ENCODE measurements around the gene PECR.

Gene PECR

DNA sequence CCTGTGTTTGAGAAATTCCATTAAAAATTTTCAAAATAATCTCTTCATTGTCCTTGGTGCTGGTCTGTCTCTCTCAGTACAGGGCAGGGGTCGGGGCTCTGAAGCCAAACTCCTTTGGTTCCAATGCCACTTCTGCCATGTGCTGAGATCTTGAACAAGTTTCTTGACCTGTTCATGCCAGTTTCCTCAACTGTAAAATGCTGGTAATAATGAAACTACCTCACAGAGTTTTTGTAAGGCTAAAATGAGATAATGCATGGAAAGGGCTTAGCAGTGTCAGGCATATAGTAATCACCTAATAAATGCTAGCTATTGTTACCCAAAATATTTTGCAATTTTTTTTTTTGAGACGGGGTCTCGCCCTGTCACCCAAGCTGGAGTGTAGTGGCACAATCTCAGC is 51.4 kb downstream of the PECR start:
- CTCF ChIA-PET: no interaction called here
- H3K4me3 ChIP-seq (ENCODE audit: low read depth, low read length): no peak overlapping the region

DNA sequence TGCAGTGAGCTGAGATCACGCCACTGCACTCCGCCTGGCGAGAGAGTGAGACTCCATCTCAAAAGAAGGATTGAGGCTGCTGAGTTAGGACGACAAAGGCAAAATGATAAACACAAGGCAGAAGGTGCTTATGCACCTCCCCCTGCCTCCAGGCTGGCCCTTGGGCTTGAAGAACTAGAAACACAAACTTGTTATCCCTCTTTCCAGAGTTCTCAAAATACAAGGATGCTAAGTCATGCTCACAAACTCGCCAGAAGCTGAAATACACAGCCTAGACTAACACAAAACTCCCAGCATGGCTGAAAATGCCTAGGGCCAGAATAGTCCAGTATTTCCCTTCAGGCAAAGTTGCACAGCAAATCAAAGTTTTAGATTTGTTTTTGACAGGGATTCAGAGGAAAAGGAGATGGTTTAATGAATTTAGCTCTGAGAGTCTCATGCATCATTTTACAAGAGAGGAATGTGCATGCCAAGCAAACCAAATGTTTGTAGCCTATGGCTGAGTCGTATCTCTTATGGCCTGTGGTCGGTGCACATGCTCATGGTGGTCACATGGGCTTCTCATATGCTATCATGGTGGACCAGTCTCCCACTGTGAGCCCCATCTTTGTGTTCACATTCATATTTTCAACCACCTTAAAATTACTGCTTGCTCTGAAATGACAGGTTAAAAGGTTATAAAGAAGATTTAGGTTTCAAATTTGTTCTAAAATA is 52.0 kb downstream of the PECR start:
- TF ChIP-seq, protein P1, sequence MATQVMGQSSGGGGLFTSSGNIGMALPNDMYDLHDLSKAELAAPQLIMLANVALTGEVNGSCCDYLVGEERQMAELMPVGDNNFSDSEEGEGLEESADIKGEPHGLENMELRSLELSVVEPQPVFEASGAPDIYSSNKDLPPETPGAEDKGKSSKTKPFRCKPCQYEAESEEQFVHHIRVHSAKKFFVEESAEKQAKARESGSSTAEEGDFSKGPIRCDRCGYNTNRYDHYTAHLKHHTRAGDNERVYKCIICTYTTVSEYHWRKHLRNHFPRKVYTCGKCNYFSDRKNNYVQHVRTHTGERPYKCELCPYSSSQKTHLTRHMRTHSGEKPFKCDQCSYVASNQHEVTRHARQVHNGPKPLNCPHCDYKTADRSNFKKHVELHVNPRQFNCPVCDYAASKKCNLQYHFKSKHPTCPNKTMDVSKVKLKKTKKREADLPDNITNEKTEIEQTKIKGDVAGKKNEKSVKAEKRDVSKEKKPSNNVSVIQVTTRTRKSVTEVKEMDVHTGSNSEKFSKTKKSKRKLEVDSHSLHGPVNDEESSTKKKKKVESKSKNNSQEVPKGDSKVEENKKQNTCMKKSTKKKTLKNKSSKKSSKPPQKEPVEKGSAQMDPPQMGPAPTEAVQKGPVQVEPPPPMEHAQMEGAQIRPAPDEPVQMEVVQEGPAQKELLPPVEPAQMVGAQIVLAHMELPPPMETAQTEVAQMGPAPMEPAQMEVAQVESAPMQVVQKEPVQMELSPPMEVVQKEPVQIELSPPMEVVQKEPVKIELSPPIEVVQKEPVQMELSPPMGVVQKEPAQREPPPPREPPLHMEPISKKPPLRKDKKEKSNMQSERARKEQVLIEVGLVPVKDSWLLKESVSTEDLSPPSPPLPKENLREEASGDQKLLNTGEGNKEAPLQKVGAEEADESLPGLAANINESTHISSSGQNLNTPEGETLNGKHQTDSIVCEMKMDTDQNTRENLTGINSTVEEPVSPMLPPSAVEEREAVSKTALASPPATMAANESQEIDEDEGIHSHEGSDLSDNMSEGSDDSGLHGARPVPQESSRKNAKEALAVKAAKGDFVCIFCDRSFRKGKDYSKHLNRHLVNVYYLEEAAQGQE (tag by site-specific recombination; IDR thresholded peaks at IDR 0.05): no peak
- no peak for TF ChIP-seq ZNF585B (tag by site-specific recombination; IDR thresholded peaks at IDR 0.05)
- ChIA-PET CTCF (interaction anchor here (0.6 kb wide), 1 partner anchor 14 kb away, joined by 3 read pairs; no protein-coding TSS in a partner anchor), POLR2A (no interaction called here)
- Histone ChIP-seq H3K4me3 (ENCODE audit: low read depth, low read length) (no peak overlapping the region), H3K9me3 (ENCODE audit: control insufficient read depth, insufficient read depth, low read depth, low read length) (no peaks in the 10 kb centered on the region), H3K36me3 (ENCODE audit: control insufficient read depth in 2 of 2, insufficient read depth in 1 of 2, low read length in 2 of 2) (peaks cover 0 to 23% of the 10 kb centered on the region in 2 experiments; a peak in 1 of 3 replicates), H3K4me1 (ENCODE audit: control insufficient read depth, insufficient read depth, low read length) (no peaks in the 10 kb centered on the region), H3K27ac (ENCODE audit: extremely low read depth, low read depth, low read length) (no peak overlapping the region)

More for the DNA sequence above, 51.4 kb downstream of the PECR start:
- POLR2A ChIA-PET: no interaction called here
- Histone ChIP-seq H3K36me3 (ENCODE audit: control insufficient read depth in 2 of 2, insufficient read depth in 1 of 2, low read length in 2 of 2) (peaks cover 0 to 26% of the 10 kb centered on the region in 2 experiments; a peak in 1 of 3 replicates), H3K9me3 (ENCODE audit: control insufficient read depth, insufficient read depth, low read depth, low read length) (no peaks in the 10 kb centered on the region), H3K4me1 (ENCODE audit: control insufficient read depth, insufficient read depth, low read length) (no peaks in the 10 kb centered on the region), H3K27ac (ENCODE audit: extremely low read depth, low read depth, low read length) (no peak overlapping the region)
- TF ChIP-seq, protein P2, sequence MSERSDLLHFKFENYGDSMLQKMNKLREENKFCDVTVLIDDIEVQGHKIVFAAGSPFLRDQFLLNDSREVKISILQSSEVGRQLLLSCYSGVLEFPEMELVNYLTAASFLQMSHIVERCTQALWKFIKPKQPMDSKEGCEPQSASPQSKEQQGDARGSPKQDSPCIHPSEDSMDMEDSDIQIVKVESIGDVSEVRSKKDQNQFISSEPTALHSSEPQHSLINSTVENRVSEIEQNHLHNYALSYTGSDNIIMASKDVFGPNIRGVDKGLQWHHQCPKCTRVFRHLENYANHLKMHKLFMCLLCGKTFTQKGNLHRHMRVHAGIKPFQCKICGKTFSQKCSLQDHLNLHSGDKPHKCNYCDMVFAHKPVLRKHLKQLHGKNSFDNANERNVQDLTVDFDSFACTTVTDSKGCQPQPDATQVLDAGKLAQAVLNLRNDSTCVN (tag by site-specific recombination; optimal IDR thresholded peaks at IDR 0.05): no peak
- TF ChIP-seq ZNF202 (tag by site-specific recombination; IDR thresholded peaks at IDR 0.05; ENCODE audit: borderline replicate concordance): no peak
- no peak for TF ChIP-seq ZSCAN16 (tag by site-specific recombination; IDR thresholded peaks at IDR 0.05)
- no peak for TF ChIP-seq SP7 (tag by site-specific recombination; IDR thresholded peaks at IDR 0.05)
- TF ChIP-seq ZNF837 (tag by site-specific recombination; IDR thresholded peaks at IDR 0.05): no peak
- TF ChIP-seq ZNF23 (tag by site-specific recombination; IDR thresholded peaks at IDR 0.05; ENCODE audit: borderline replicate concordance): no peak
- TF ChIP-seq, protein P3, sequence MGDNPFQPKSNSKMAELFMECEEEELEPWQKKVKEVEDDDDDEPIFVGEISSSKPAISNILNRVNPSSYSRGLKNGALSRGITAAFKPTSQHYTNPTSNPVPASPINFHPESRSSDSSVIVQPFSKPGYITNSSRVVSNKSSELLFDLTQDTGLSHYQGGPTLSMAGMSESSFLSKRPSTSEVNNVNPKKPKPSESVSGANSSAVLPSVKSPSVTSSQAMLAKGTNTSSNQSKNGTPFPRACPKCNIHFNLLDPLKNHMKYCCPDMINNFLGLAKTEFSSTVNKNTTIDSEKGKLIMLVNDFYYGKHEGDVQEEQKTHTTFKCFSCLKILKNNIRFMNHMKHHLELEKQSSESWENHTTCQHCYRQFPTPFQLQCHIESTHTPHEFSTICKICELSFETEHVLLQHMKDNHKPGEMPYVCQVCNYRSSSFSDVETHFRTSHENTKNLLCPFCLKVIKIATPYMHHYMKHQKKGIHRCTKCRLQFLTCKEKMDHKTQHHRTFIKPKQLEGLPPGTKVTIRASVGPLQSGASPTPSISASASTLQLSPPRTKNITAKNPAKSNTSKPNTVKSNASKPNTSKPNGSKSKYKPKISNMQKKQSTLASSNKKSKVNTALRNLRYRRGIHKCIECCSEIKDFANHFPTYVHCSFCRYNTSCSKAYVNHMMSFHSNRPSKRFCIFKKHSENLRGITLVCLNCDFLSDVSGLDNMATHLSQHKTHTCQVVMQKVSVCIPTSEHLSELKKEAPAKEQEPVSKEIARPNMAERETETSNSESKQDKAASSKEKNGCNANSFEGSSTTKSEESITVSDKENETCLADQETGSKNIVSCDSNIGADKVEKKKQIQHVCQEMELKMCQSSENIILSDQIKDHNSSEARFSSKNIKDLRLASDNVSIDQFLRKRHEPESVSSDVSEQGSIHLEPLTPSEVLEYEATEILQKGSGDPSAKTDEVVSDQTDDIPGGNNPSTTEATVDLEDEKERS (tag by site-specific recombination; IDR thresholded peaks at IDR 0.05): no peak
- TF ChIP-seq ZNF626 (tag by site-specific recombination; IDR thresholded peaks at IDR 0.05): no peak
- TF ChIP-seq, protein P4, sequence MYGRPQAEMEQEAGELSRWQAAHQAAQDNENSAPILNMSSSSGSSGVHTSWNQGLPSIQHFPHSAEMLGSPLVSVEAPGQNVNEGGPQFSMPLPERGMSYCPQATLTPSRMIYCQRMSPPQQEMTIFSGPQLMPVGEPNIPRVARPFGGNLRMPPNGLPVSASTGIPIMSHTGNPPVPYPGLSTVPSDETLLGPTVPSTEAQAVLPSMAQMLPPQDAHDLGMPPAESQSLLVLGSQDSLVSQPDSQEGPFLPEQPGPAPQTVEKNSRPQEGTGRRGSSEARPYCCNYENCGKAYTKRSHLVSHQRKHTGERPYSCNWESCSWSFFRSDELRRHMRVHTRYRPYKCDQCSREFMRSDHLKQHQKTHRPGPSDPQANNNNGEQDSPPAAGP (tag by site-specific recombination; IDR thresholded peaks at IDR 0.05): no peak
- TF ChIP-seq, protein P5, sequence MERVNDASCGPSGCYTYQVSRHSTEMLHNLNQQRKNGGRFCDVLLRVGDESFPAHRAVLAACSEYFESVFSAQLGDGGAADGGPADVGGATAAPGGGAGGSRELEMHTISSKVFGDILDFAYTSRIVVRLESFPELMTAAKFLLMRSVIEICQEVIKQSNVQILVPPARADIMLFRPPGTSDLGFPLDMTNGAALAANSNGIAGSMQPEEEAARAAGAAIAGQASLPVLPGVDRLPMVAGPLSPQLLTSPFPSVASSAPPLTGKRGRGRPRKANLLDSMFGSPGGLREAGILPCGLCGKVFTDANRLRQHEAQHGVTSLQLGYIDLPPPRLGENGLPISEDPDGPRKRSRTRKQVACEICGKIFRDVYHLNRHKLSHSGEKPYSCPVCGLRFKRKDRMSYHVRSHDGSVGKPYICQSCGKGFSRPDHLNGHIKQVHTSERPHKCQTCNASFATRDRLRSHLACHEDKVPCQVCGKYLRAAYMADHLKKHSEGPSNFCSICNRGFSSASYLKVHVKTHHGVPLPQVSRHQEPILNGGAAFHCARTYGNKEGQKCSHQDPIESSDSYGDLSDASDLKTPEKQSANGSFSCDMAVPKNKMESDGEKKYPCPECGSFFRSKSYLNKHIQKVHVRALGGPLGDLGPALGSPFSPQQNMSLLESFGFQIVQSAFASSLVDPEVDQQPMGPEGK (tag by site-specific recombination; IDR thresholded peaks at IDR 0.05): no peak
- no peak for TF ChIP-seq KLF16 (tag by site-specific recombination; IDR thresholded peaks at IDR 0.05)
